ENCODE data around the gene TLX2. TPM values are rescaled to one million over a fixed set of nuclear protein-coding genes. Genes with fewer than 3 reads are reported as not detected.

The TLX2 gene
- total and polyA plus RNA-seq, 2 of the 13 experiments (the other 11 are each of a cell fraction or from before 2014, with no cell fraction given), result 0.05 to 0.20 TPM

DNA sequence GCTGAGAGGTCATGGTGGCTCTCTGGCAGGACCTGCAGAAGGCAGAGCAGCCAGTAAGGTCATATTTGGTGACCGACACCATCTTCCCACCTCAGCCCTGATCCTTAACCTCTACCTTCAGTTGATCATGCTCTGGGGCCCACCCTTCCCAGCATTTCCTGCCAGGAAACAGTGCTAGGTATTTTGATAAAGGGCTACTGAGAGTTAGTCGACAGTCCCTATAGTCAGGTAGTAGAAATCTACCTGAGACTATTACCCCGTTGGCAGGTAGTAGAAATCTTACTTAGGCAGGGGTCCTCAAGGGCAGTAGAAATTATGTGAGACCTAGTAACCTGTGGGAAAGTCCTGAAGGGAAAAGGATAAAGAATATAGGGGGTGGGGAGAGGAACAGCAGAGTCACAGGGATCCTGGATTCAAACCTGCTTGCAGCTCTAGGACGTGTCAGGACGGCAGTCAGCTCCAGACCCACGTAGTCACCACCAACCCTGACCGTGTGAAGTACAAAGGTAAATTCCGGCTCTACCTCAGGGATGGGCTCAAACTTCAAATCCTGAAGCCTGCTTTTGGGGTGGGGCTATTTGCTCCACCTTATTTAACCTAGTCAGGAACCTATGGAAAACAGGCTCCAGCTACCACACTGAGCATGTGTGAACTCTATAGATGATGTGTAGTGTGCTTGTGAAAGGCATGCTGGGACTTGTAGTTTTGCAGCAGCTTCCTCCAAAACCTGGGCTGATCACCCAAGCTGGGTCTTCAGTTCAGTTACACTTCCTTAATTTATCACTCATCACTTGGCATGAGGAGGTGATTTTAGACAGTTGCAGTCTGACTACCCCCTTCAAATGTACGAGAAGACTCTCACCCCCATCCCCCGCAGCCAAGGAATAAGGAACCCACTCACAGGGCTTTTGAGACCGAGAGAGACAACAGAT, 11.7 kb downstream of the TLX2 start, which contains the start of gene DQX1 (continued):
- no peak for TF ChIP-seq ZNF24 (IDR thresholded peaks at IDR 0.05)
- peak; percentile 40; the same call in 1 of the 2 replicates for TF ChIP-seq LCORL (IDR thresholded peaks at IDR 0.05)
- TF ChIP-seq LCORL (CRISPR knock-in tag; IDR thresholded peaks at IDR 0.05), result peak; percentile 81
- TF ChIP-seq RXRB (CRISPR knock-in tag; IDR thresholded peaks at IDR 0.05; ENCODE audit: borderline replicate concordance), result peak; percentile 78; the same call in 1 of the 2 replicates
- TF ChIP-seq CCAR2 (optimal IDR thresholded peaks at IDR 0.05; ENCODE audit: low read depth, low read length), result peak; percentile 56
- no peak for TF ChIP-seq RFX1 (IDR thresholded peaks at IDR 0.05)
- TF ChIP-seq ZBTB44 (CRISPR knock-in tag; IDR thresholded peaks at IDR 0.05), result no peak
- TF ChIP-seq RFXAP (CRISPR knock-in tag; IDR thresholded peaks at IDR 0.05; ENCODE audit: borderline replicate concordance), result no peak; the same call in 1 of the 2 replicates
- TF ChIP-seq, protein P1, sequence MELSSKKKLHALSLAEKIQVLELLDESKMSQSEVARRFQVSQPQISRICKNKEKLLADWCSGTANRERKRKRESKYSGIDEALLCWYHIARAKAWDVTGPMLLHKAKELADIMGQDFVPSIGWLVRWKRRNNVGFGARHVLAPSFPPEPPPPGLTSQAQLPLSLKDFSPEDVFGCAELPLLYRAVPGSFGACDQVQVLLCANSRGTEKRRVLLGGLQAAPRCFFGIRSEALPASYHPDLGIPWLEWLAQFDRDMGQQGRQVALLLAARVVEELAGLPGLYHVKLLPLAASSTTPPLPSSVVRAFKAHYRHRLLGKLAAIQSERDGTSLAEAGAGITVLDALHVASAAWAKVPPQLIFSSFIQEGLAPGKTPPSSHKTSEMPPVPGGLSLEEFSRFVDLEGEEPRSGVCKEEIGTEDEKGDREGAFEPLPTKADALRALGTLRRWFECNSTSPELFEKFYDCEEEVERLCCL (CRISPR knock-in tag; IDR thresholded peaks at IDR 0.05; ENCODE audit: borderline replicate concordance), result 0 out of 2 replicates have a peak, but pooled peaks have one; percentile 42
- TF ChIP-seq TFDP2 (CRISPR knock-in tag; IDR thresholded peaks at IDR 0.05), result peak; percentile 37; the same call in 1 of the 2 replicates
- TF ChIP-seq ZSCAN21 (CRISPR knock-in tag; IDR thresholded peaks at IDR 0.05; ENCODE audit: borderline replicate concordance), result no peak
- TF ChIP-seq ZNF512 (CRISPR knock-in tag; IDR thresholded peaks at IDR 0.05), result no peak
- TF ChIP-seq ZNF883 (CRISPR knock-in tag; IDR thresholded peaks at IDR 0.05; ENCODE audit: not compliant biosample characterization), result peak; percentile 54
- TF ChIP-seq MEF2D (CRISPR knock-in tag; IDR thresholded peaks at IDR 0.05), result peak; percentile 64; the same call in 1 of the 2 replicates
- TF ChIP-seq ZNF570 (CRISPR knock-in tag; IDR thresholded peaks at IDR 0.05; ENCODE audit: borderline replicate concordance), result no peak
- peak; percentile 22; the same call in 1 of the 2 replicates for TF ChIP-seq STAT5B (CRISPR knock-in tag; IDR thresholded peaks at IDR 0.05)
- TF ChIP-seq NFE2L2 (IDR thresholded peaks at IDR 0.05; ENCODE audit: low read length), result no peak
- peak; percentile 85 for TF ChIP-seq ELF1 (CRISPR knock-in tag; IDR thresholded peaks at IDR 0.05)

Measured in HepG2 (cell line).